ENCODE data around the gene MAP2. TPM values are rescaled to one million over a fixed set of nuclear protein-coding genes. Genes with fewer than 3 reads are reported as not detected.

The MAP2 gene
- total RNA-seq, 1 donor from 2014 or later, result 1.9 TPM

DNA sequence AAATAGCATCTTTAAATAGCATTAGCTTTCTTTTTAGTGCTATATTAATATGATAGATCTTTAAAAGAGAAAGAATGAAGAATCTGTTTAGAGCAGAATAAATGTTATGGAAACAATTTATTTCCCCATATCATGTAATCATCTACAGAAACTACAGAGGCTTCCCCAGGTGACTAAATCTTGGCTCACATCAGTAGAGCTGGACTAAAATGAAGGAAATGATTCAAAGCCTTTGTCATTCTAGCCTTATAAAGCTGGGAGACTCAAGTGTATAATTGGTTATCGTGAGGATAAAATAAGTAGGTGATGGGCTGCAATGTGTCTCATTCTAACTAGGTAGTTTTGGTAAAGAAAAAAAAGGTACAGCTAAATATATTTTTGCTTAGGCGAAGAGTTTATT, 264.5 kb downstream of the MAP2 start:
- no peak overlapping the region for H3K27ac Mint-ChIP-seq
- ChIA-PET POLR2A (no interaction called here), CTCF (no interaction called here)
- H3K9me3 Mint-ChIP-seq, result no peaks in the 10 kb centered on the region
- ATAC-seq (ENCODE audit: low read depth), result no peak
- intact Hi-C loops (cut with micrococcal nuclease), result no loop called here
- TF ChIP-seq, protein P1, sequence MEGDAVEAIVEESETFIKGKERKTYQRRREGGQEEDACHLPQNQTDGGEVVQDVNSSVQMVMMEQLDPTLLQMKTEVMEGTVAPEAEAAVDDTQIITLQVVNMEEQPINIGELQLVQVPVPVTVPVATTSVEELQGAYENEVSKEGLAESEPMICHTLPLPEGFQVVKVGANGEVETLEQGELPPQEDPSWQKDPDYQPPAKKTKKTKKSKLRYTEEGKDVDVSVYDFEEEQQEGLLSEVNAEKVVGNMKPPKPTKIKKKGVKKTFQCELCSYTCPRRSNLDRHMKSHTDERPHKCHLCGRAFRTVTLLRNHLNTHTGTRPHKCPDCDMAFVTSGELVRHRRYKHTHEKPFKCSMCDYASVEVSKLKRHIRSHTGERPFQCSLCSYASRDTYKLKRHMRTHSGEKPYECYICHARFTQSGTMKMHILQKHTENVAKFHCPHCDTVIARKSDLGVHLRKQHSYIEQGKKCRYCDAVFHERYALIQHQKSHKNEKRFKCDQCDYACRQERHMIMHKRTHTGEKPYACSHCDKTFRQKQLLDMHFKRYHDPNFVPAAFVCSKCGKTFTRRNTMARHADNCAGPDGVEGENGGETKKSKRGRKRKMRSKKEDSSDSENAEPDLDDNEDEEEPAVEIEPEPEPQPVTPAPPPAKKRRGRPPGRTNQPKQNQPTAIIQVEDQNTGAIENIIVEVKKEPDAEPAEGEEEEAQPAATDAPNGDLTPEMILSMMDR (IDR thresholded peaks at IDR 0.05), result no peak
- H3K36me3 Mint-ChIP-seq (ENCODE audit: low read depth), result no peaks in the 10 kb centered on the region
- no peaks in the 10 kb centered on the region for H3K27me3 Mint-ChIP-seq
- H3K4me1 Mint-ChIP-seq, result no peaks in the 10 kb centered on the region
- DNase-seq, result no peak
- no peak overlapping the region for H3K4me3 Mint-ChIP-seq

DNA sequence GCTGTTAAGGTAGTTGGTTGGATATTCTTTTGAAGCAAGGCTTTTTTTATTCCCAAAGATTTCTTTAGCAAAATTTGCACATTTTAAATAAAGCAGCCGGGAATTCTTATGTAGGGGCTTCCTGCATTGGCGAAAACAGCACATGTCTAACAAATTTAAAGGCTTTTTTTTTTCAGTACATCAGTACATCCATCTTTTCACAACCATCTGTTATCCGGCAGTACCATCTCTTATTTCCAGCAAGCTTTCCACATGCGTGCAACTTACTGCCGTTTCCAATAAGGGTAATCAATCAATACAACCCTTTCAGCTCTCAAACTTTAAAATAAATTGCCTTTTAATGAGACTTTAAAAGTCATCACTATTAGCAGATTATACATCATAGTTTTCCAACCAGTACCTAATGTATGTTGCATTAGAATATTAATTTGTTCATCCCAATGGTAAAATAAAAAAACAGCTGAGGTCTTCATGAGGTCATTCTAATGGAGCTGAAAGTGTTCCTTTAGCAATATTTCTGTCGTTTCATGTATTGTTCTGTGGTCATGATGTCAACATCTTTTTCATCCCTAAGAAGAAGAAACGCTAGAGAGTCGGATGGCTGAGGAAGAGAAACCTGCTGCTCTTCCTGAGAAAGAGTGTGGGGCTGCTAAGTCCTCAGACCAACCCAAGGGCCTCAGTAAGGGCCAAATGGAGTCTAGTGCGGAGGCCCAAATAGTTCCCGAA, 266.3 kb downstream of the MAP2 start:
- CTCF ChIA-PET, result no interaction called here
- Mint-ChIP-seq H3K4me1 (peaks cover 3% of the 10 kb centered on the region), H3K27me3 (no peaks in the 10 kb centered on the region), H3K27ac (no peak overlapping the region), H3K9me3 (no peaks in the 10 kb centered on the region), H3K4me3 (no peak overlapping the region), H3K36me3 (ENCODE audit: low read depth) (no peaks in the 10 kb centered on the region)
- POLR2A ChIA-PET, result no interaction called here
- TF ChIP-seq, protein P1 (IDR thresholded peaks at IDR 0.05), result no peak
- DNase-seq, result no peak
- intact Hi-C loops (cut with micrococcal nuclease), result no loop called here
- no peak for ATAC-seq (ENCODE audit: low read depth)

DNA sequence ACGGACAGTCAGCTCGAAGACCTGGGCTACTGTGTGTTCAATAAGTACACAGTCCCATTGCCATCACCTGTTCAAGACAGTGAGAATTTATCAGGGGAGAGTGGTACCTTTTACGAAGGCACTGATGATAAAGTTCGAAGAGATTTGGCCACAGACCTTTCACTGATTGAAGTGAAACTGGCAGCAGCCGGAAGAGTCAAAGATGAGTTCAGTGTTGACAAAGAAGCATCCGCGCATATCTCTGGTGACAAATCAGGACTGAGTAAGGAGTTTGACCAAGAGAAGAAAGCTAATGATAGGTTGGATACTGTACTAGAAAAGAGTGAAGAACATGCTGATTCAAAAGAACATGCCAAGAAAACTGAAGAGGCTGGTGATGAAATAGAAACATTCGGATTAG, 270.9 kb downstream of the MAP2 start:
- intact Hi-C loops (cut with micrococcal nuclease), result no loop called here
- CTCF ChIA-PET, result no interaction called here
- TF ChIP-seq, protein P1 (IDR thresholded peaks at IDR 0.05), result no peak
- H3K27ac Mint-ChIP-seq, result peak overlapping the region; percentile 6
- POLR2A ChIA-PET, result no interaction called here
- ATAC-seq (ENCODE audit: low read depth), result peak; percentile 18
- H3K9me3 Mint-ChIP-seq, result no peaks in the 10 kb centered on the region
- H3K36me3 Mint-ChIP-seq (ENCODE audit: low read depth), result no peaks in the 10 kb centered on the region
- peak overlapping the region; percentile 52 for H3K4me3 Mint-ChIP-seq
- no peaks in the 10 kb centered on the region for H3K27me3 Mint-ChIP-seq
- DNase-seq, result no peak
- H3K4me1 Mint-ChIP-seq, result peaks cover 16% of the 10 kb centered on the region

DNA sequence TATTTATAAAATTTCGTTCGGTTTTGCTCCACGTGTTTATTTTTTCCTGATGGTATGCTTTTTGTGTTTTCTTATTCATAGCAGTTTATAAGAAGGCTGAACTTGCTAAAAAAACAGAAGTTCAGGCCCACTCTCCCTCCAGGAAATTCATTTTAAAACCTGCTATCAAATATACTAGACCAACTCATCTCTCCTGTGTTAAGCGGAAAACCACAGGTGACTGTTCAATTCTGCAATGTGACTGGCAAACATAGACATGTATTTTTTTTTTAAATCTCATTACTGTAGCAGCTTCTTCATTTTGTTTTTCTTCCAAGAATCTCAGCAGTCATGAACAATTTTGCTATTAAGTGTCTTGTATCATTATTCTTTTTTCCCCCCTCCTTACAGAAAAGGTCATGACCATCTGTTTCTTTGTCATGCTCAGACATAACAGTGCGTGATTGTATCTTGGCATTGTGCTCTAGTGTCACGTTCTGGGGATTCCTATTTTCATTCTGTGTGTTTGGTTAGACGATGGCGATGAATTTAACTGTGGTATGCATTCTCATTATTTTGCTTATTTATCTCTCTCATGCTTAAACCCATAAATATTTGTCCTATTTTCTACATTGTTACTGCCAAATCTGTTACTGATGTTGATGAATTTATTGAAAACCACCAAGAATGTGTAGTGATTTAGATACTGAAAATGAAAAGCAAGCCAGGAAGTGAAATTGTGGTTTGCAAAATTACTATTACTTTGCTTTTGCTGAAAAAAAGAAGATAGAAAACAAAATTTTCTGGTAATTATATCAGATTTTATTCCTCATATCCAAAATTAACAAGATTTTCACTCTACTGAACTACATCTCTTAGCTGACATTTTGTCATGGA, 273.2 kb downstream of the MAP2 start:
- CTCF ChIA-PET, result no interaction called here
- DNase-seq (no peak), ATAC-seq (ENCODE audit: low read depth) (no peak)
- intact Hi-C loops (cut with micrococcal nuclease), result no loop called here
- Mint-ChIP-seq H3K27ac (no peak overlapping the region), H3K4me3 (no peak overlapping the region), H3K9me3 (no peaks in the 10 kb centered on the region), H3K36me3 (ENCODE audit: low read depth) (no peaks in the 10 kb centered on the region), H3K27me3 (no peaks in the 10 kb centered on the region), H3K4me1 (peaks cover 16% of the 10 kb centered on the region)
- TF ChIP-seq, protein P1 (IDR thresholded peaks at IDR 0.05), result no peak
- POLR2A ChIA-PET, result no interaction called here

DNA sequence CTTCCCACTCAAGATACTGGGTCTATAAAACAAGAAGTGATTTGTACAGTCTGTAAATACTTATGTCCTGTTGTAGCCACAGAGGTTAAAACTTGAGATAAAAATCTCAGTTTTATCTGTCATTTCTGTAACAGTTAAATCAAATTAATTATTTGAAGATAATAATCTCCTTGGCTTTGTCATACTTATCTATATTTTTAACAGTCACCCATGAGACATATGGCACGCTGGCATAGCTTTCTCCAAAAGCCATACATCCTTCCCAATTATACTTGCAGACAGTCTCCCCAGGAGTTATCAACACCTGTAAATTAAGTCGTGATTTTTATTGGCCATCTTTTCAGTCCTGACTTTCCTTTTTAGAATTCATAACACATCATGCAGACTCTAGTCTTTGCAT, 278.9 kb downstream of the MAP2 start:
- no peak for ATAC-seq (ENCODE audit: low read depth)
- TF ChIP-seq, protein P1 (IDR thresholded peaks at IDR 0.05), result no peak
- no peaks in the 10 kb centered on the region for H3K9me3 Mint-ChIP-seq
- H3K27ac Mint-ChIP-seq, result no peak overlapping the region
- intact Hi-C loops (cut with micrococcal nuclease), result no loop called here
- no peak overlapping the region for H3K4me3 Mint-ChIP-seq
- DNase-seq, result no peak
- no peaks in the 10 kb centered on the region for H3K27me3 Mint-ChIP-seq
- H3K4me1 Mint-ChIP-seq, result no peaks in the 10 kb centered on the region
- no peaks in the 10 kb centered on the region for H3K36me3 Mint-ChIP-seq (ENCODE audit: low read depth)
- ChIA-PET CTCF (no interaction called here), POLR2A (no interaction called here)
